Duodenal mucosa (tissue), 2 donors: Measurements from ENCODE around the gene ZEB2.

ENCODE experiments used
- H3K27ac ChIP-seq: one replicate; pipeline ENCODE4 v1.7.0; 2013; ENCODE audit warnings: low read depth, low read length
- H3K27me3 ChIP-seq, 2 donors: one replicate each; pipeline ENCODE4 v1.7.0; 2013; ENCODE audit warnings: low read length in 2 of 2, control low read depth in 1 of 2; ENCODE audit not compliant: insufficient read depth in 2 of 2, control insufficient read depth in 1 of 2
- H3K36me3 ChIP-seq, 2 donors: one replicate each; pipeline ENCODE4 v1.7.0; 2013; ENCODE audit warnings: low read length in 2 of 2, control low read depth in 1 of 2; ENCODE audit not compliant: insufficient read depth in 2 of 2, control insufficient read depth in 1 of 2
- H3K4me1 ChIP-seq, 2 donors: one replicate each; pipeline ENCODE4 v1.7.0; 2013; ENCODE audit warnings: low read length in 2 of 2, control low read depth in 1 of 2; ENCODE audit not compliant: insufficient read depth in 2 of 2, control insufficient read depth in 1 of 2
- H3K4me3 ChIP-seq, 2 donors: one replicate each; pipeline ENCODE4 v1.7.0; 2013; ENCODE audit warnings: low read length in 2 of 2, low read depth in 1 of 2
- H3K9ac ChIP-seq, 2 donors: one replicate each; pipeline ENCODE4 v1.7.0; 2013; ENCODE audit warnings: low read length in 2 of 2, low read depth in 1 of 2
- H3K9me3 ChIP-seq, 2 donors: one replicate each; pipeline ENCODE4 v1.7.0; 2013; ENCODE audit warnings: low read length in 2 of 2, control low read depth in 1 of 2; ENCODE audit not compliant: control insufficient read depth in 1 of 2

Gene ZEB2

DNA sequence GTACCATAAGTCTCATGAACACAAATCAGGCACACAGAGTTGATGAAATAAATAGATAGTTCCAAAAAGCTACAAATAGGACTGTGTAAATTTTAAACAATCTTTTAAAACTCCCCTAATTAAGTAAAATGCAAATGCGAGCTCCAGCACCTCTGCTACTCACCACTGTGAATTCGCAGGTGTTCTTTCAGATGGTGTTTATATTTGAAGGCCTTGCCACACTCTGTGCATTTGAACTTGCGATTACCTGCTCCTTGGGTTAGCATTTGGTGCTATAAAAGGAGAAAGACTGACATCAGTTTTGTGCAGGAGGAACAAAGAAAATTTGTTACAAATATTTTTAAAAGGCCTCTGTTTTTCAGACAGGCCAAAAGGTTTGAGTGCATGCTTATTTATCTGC lies 118.9 kb downstream of the ZEB2 start:
- Histone ChIP-seq H3K9me3 (no peaks in the 10 kb centered on the region), H3K4me3 (no peak overlapping the region), H3K27ac (no peak overlapping the region), H3K27me3 (no peaks in the 10 kb centered on the region), H3K9ac (no peak overlapping the region), H3K36me3 (peaks cover 4 to 24% of the 10 kb centered on the region in 2 donors), H3K4me1 (no peaks in the 10 kb centered on the region)

DNA sequence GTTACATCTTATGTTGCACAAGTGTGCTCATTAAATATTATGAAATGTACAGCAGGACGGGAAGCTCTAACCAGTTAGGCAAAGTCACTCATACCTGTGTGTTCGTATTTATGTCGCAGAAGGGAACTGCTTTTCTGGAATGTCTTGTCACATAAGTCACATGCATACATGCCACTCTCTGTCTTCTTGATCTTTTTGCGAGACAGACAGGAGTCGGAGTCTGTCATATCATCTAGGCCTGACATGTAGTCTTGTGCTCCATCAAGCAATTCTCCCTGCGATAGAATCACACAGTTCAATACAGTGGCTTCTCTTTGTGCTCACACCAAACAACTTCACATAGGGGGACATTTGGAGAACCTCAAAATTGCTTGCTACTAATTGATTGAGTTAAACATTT lies 123.6 kb downstream of the ZEB2 start:
- H3K9me3 ChIP-seq = no peaks in the 10 kb centered on the region
- no peak overlapping the region for H3K4me3 ChIP-seq
- H3K9ac ChIP-seq = no peak overlapping the region
- peaks cover 4 to 24% of the 10 kb centered on the region in 2 donors for H3K36me3 ChIP-seq
- peaks cover 0 to 3% of the 10 kb centered on the region in 2 donors for H3K27me3 ChIP-seq
- H3K4me1 ChIP-seq = no peaks in the 10 kb centered on the region
- no peak overlapping the region for H3K27ac ChIP-seq

GRCh38 chr2:144390424-144391020 lies 129.4 kb downstream of the ZEB2 start:
- no peak overlapping the region for H3K4me3 ChIP-seq
- peaks cover 0 to 11% of the 10 kb centered on the region in 2 donors for H3K27me3 ChIP-seq
- no peak overlapping the region for H3K27ac ChIP-seq
- H3K4me1 ChIP-seq = no peaks in the 10 kb centered on the region
- H3K9me3 ChIP-seq = no peaks in the 10 kb centered on the region
- H3K36me3 ChIP-seq = peaks cover 0 to 8% of the 10 kb centered on the region in 2 donors
- H3K9ac ChIP-seq = no peak overlapping the region

DNA sequence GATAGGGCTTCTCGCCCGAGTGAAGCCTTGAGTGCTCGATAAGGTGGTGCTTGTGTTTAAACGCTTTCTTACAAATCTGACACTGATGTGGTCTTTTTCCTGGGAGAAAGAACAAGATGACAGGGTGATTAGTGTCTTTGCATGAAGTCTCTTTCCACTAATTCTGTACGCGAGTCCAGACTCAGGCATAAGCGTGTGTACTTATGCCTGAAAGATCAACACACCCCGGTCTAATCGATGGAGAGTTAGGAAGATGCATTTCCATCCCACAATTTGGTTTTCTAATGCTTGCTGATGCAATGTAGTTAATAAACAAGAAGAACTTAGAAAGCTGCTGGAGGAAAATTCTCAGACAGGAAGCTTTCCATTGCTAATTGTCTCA lies 130.0 kb downstream of the ZEB2 start:
- peaks cover 0 to 8% of the 10 kb centered on the region in 2 donors for H3K36me3 ChIP-seq

GRCh38 chr2:144389151-144389929 lies 130.6 kb downstream of the ZEB2 start:
- H3K36me3 ChIP-seq = peaks cover 0 to 8% of the 10 kb centered on the region in 2 donors
- no peaks in the 10 kb centered on the region for H3K9me3 ChIP-seq
- H3K4me1 ChIP-seq = no peaks in the 10 kb centered on the region
- no peak overlapping the region for H3K27ac ChIP-seq
- H3K9ac ChIP-seq = peak overlapping the region in 1 of 2 donors; percentile 19
- peaks cover 0 to 11% of the 10 kb centered on the region in 2 donors for H3K27me3 ChIP-seq
- peak overlapping the region; percentile 77 to 80 for H3K4me3 ChIP-seq

More for the DNA sequence above, 130.0 kb downstream of the ZEB2 start:
- Histone ChIP-seq H3K27ac (no peak overlapping the region), H3K27me3 (peaks cover 0 to 11% of the 10 kb centered on the region in 2 donors), H3K9ac (no peak overlapping the region), H3K4me1 (no peaks in the 10 kb centered on the region), H3K9me3 (no peaks in the 10 kb centered on the region), H3K4me3 (peak overlapping the region; percentile 77 to 80)

GRCh38 chr2:144385381-144385780 lies 134.5 kb downstream of the ZEB2 start:
- no peak overlapping the region for H3K27ac ChIP-seq
- no peaks in the 10 kb centered on the region for H3K9me3 ChIP-seq
- H3K36me3 ChIP-seq = peaks cover 0 to 8% of the 10 kb centered on the region in 2 donors

GRCh38 chr2:144383571-144384100 lies 136.3 kb downstream of the ZEB2 start:
- H3K36me3 ChIP-seq = no peaks in the 10 kb centered on the region
- H3K27ac ChIP-seq = no peak overlapping the region
- H3K9me3 ChIP-seq = no peaks in the 10 kb centered on the region
- H3K4me1 ChIP-seq = peaks cover 0 to 8% of the 10 kb centered on the region in 2 donors
- H3K4me3 ChIP-seq = no peak overlapping the region
- H3K9ac ChIP-seq = no peak overlapping the region
- H3K27me3 ChIP-seq = no peaks in the 10 kb centered on the region

More at GRCh38 chr2:144385381-144385780, 134.5 kb downstream of the ZEB2 start:
- H3K4me3 ChIP-seq = no peak overlapping the region
- no peak overlapping the region for H3K9ac ChIP-seq
- H3K4me1 ChIP-seq = peaks cover 0 to 4% of the 10 kb centered on the region in 2 donors
- H3K27me3 ChIP-seq = peaks cover 0 to 3% of the 10 kb centered on the region in 2 donors

DNA sequence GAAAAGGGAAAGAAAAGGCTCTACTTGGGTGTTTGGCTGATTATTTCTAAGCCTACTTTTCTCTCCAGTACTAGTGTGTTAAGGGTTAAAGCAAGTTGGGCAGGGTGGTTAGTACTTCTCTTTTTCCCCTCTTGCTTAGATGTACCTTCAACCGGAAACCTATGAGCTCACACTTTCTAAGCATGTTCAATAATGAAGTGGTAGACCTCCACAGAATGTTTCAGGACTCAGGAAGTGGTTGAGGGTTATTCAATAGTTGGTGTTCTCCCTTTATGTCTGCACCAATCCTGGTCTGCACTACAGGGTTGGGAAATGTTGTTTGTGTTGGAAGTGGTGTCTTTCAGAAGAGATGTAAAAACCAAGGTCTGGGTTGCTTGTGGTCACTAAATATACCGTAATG lies 137.1 kb downstream of the ZEB2 start:
- Histone ChIP-seq H3K4me1 (peaks cover 0 to 8% of the 10 kb centered on the region in 2 donors), H3K9ac (no peak overlapping the region), H3K27ac (no peak overlapping the region), H3K9me3 (no peaks in the 10 kb centered on the region), H3K36me3 (no peaks in the 10 kb centered on the region), H3K27me3 (no peaks in the 10 kb centered on the region), H3K4me3 (no peak overlapping the region)

GRCh38 chr2:144381716-144382115 lies 138.2 kb downstream of the ZEB2 start:
- Histone ChIP-seq H3K4me1 (peaks cover 0 to 8% of the 10 kb centered on the region in 2 donors), H3K27me3 (no peaks in the 10 kb centered on the region), H3K27ac (no peak overlapping the region), H3K4me3 (no peak overlapping the region), H3K9ac (no peak overlapping the region), H3K9me3 (no peaks in the 10 kb centered on the region), H3K36me3 (no peaks in the 10 kb centered on the region)

- H3K4me3 ChIP-seq = peak overlapping the region in 1 of 2 donors; percentile 13
- H3K36me3 ChIP-seq = no peaks in the 10 kb centered on the region
- no peak overlapping the region for H3K9ac ChIP-seq
- H3K4me1 ChIP-seq = peaks cover 0 to 8% of the 10 kb centered on the region in 2 donors
- no peaks in the 10 kb centered on the region for H3K9me3 ChIP-seq
- H3K27ac ChIP-seq = no peak overlapping the region
- no peaks in the 10 kb centered on the region for H3K27me3 ChIP-seq
These were observed 140.0 kb downstream of the ZEB2 start for GRCh38 chr2:144379851-144380311.
